OCI-LY1 (cell line): Measurements from ENCODE around the gene FRRS1.
"Not testable (repeated sequence)": the region's sequence is repeated elsewhere in the genome, so short reads cannot be mapped to it uniquely, and the experiment has no call there.

Experiments used
- H2AFZ ChIP-seq: fragments of 200-600 bp; sonication (generic), shearing (Covaris generic); 2 replicates; pipeline ENCODE4 v1.6.0; 2014; ENCODE audit warnings: antibody characterized with exemption, mild to moderate bottlenecking, low read length
- H3F3A ChIP-seq: fragments of 200-600 bp; sonication (generic), shearing (Covaris generic); 2 replicates; pipeline ENCODE4 v1.6.0; 2014; ENCODE audit warnings: mild to moderate bottlenecking, antibody characterized with exemption, low read length, moderate library complexity; ENCODE audit not compliant: insufficient read depth
- H3K27ac ChIP-seq: fragments of 200-600 bp; sonication (generic); 2 replicates; pipeline ENCODE4 v1.5.1; 2014; ENCODE audit warnings: low read length, mixed run types, mild to moderate bottlenecking, low read depth; ENCODE audit not compliant: poor library complexity, severe bottlenecking
- H3K27me3 ChIP-seq: fragments of 200-600 bp; sonication (generic); 2 replicates; pipeline ENCODE4 v1.6.0; 2014; ENCODE audit warnings: antibody characterized with exemption, mild to moderate bottlenecking, low read length, moderate library complexity; ENCODE audit not compliant: insufficient read depth
- H3K36me3 ChIP-seq: fragments of 200-600 bp; sonication (generic); 2 replicates; pipeline ENCODE4 v1.6.1; 2014; ENCODE audit warnings: mild to moderate bottlenecking, antibody characterized with exemption, low read length, moderate library complexity, mixed read lengths; ENCODE audit not compliant: insufficient read depth
- H3K4me1 ChIP-seq: fragments of 200-600 bp; sonication (generic); 2 replicates; pipeline ENCODE4 v1.5.1; 2014; ENCODE audit warnings: mild to moderate bottlenecking, low read length, moderate library complexity; ENCODE audit not compliant: insufficient read depth, severe bottlenecking
- H3K4me2 ChIP-seq: fragments of 200-600 bp; sonication (generic), shearing (Covaris generic); 2 replicates; pipeline ENCODE4 v1.6.1; 2014; ENCODE audit warnings: low read length
- H3K4me3 ChIP-seq: fragments of 200-600 bp; sonication (generic); 2 replicates; pipeline ENCODE4 v1.5.1; 2014; ENCODE audit warnings: low read length, low read depth, mild to moderate bottlenecking, mixed read lengths; ENCODE audit not compliant: poor library complexity, severe bottlenecking
- H3K79me2 ChIP-seq: fragments of 200-600 bp; shearing (Covaris generic); 2 replicates; pipeline ENCODE4 v1.6.1; 2016; ENCODE audit warnings: mixed run types, low read length, mixed read lengths; ENCODE audit not compliant: insufficient read depth
- H3K9ac ChIP-seq: fragments of 200-600 bp; sonication (generic), shearing (Covaris generic); 2 replicates; pipeline ENCODE4 v1.6.1; 2014; ENCODE audit warnings: mild to moderate bottlenecking, low read length, mixed read lengths
- H3K9me2 ChIP-seq: fragments of 200-600 bp; sonication (generic), shearing (Covaris generic); 2 replicates; pipeline ENCODE4 v1.6.1; 2014; ENCODE audit warnings: low read depth, mild to moderate bottlenecking, low read length, mixed read lengths
- H3K9me3 ChIP-seq: fragments of 200-600 bp; shearing (Covaris generic); 2 replicates; pipeline ENCODE4 v1.6.1; 2014; ENCODE audit warnings: low read length, mixed read lengths
- H4K20me1 ChIP-seq: fragments of 200-600 bp; sonication (generic), shearing (Covaris generic); 2 replicates; pipeline ENCODE4 v1.6.0; 2016; ENCODE audit warnings: mild to moderate bottlenecking, low read length; ENCODE audit not compliant: insufficient read depth
- CTCF ChIP-seq: fragments of 200-600 bp; sonication (generic), shearing (Covaris generic); IDR thresholded peaks from 2 replicates; pipeline ENCODE4 v1.5.1; 2017; ENCODE audit warnings: mild to moderate bottlenecking, antibody characterized with exemption, low read length, moderate library complexity, mixed read lengths
- EZH2 ChIP-seq: fragments of 200-600 bp; sonication (generic), shearing (Covaris generic); IDR thresholded peaks from 2 replicates; pipeline ENCODE4 v1.8.0; 2017; ENCODE audit warnings: borderline replicate concordance, mixed run types, mild to moderate bottlenecking, antibody characterized with exemption, low read length, moderate library complexity, mixed read lengths

The FRRS1 gene

DNA sequence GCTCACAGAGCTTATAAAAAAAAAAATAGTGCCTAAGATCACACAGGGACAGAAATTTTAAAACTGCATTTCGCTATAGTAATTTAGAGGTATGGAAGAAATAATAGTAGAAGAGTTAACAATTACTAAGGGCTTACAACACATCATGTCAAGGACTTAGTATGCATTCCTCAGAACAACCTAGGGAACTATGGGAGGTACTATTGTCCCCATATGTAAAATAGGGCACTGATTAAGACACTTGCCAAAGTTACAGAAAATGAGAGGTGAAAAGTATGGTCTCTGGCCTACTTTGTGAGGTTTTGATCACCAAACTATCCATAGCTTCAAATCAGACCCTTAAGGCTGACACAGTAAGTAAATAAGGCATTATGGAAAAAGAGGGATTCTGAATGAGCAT is 4.7 kb downstream of the FRRS1 start:
- no peak overlapping the region for H2AFZ ChIP-seq

GRCh38 chr1:99759518-99760160 is 6.8 kb downstream of the FRRS1 start:
- no peaks in the 10 kb centered on the region for H3F3A ChIP-seq
- H3K4me2 ChIP-seq: no peak overlapping the region
- H3K4me3 ChIP-seq: no peak overlapping the region
- no peak overlapping the region for H3K9ac ChIP-seq
- no peaks in the 10 kb centered on the region for H3K27me3 ChIP-seq
- peaks cover 15% of the 10 kb centered on the region for H3K79me2 ChIP-seq
- no peak overlapping the region for H2AFZ ChIP-seq
- peaks cover 23% of the 10 kb centered on the region for H3K4me1 ChIP-seq
- no peak for TF ChIP-seq EZH2
- H3K9me2 ChIP-seq: no peaks in the 10 kb centered on the region
- no peak overlapping the region for H3K27ac ChIP-seq
- H4K20me1 ChIP-seq: no peaks in the 10 kb centered on the region
- H3K36me3 ChIP-seq: peaks cover 11% of the 10 kb centered on the region
- 0 out of 2 replicates have a peak, but pooled peaks cover 7% of the 10 kb centered on the region for H3K9me3 ChIP-seq

More for the DNA sequence above, 4.7 kb downstream of the FRRS1 start:
- peaks cover 25% of the 10 kb centered on the region for H3K79me2 ChIP-seq
- peaks cover 35% of the 10 kb centered on the region for H3K4me1 ChIP-seq
- 0 out of 2 replicates have a peak, but pooled peaks cover 7% of the 10 kb centered on the region for H3K9me3 ChIP-seq
- H3F3A ChIP-seq: no peaks in the 10 kb centered on the region
- H3K4me3 ChIP-seq: no peak overlapping the region
- TF ChIP-seq EZH2 (no peak), CTCF (no peak)
- no peaks in the 10 kb centered on the region for H3K27me3 ChIP-seq
- no peaks in the 10 kb centered on the region for H3K9me2 ChIP-seq
- no peak overlapping the region for H3K4me2 ChIP-seq
- no peaks in the 10 kb centered on the region for H4K20me1 ChIP-seq
- peaks cover 11% of the 10 kb centered on the region for H3K36me3 ChIP-seq
- no peak overlapping the region for H3K9ac ChIP-seq
- H3K27ac ChIP-seq: no peak overlapping the region

GRCh38 chr1:99758686-99759517 is 7.5 kb downstream of the FRRS1 start:
- H4K20me1 ChIP-seq, H3K4me2 ChIP-seq, H3K9me2 ChIP-seq, H2AFZ ChIP-seq, H3K4me3 ChIP-seq, H3K9me3 ChIP-seq, H3F3A ChIP-seq, H3K27ac ChIP-seq, H3K27me3 ChIP-seq, H3K9ac ChIP-seq: not testable (repeated sequence)
- H3K4me1 ChIP-seq: peaks cover 16% of the 10 kb centered on the region
- peaks cover 11% of the 10 kb centered on the region for H3K36me3 ChIP-seq
- peaks cover 14% of the 10 kb centered on the region for H3K79me2 ChIP-seq

- Histone ChIP-seq H2AFZ (no peak overlapping the region), H3K4me1 (peaks cover 14% of the 10 kb centered on the region), H3K79me2 (peaks cover 12% of the 10 kb centered on the region), H3K27me3 (no peaks in the 10 kb centered on the region), H3K4me2 (no peak overlapping the region), H3K27ac (no peak overlapping the region), H3F3A (no peaks in the 10 kb centered on the region), H4K20me1 (no peaks in the 10 kb centered on the region), H3K9me3 (0 out of 2 replicates have a peak, but pooled peaks cover 7% of the 10 kb centered on the region), H3K9ac (no peak overlapping the region), H3K9me2 (no peaks in the 10 kb centered on the region), H3K4me3 (no peak overlapping the region), H3K36me3 (peaks cover 11% of the 10 kb centered on the region)
- TF ChIP-seq EZH2: no peak
- TF ChIP-seq CTCF: no peak
Measured at GRCh38 chr1:99758073-99758511, 8.3 kb downstream of the FRRS1 start.
